ENCODE data around the gene RBP3.

Gene RBP3

GRCh38 chr10:47369251-47369894 lies 21.2 kb downstream of the RBP3 start:
- H3K9me3 ChIP-seq (replicated peaks; ENCODE audit: insufficient read depth, low read length), result no peaks in the 10 kb centered on the region
- TF ChIP-seq EZH2phosphoT487 (IDR thresholded peaks at IDR 0.05; ENCODE audit: low read length) (no peak), CTCF (IDR thresholded peaks at IDR 0.05; ENCODE audit: low read length) (no peak), EZH2 (optimal IDR thresholded peaks at IDR 0.05; ENCODE audit: low read depth, low read length) (no peak)
- no peaks in the 10 kb centered on the region for H3K9me2 ChIP-seq (replicated peaks; ENCODE audit: insufficient read depth, low read length)
- no peak overlapping the region for H3K9ac ChIP-seq (ENCODE audit: low read length)
- no peaks in the 10 kb centered on the region for H3K79me2 ChIP-seq (ENCODE audit: low read length)
- no peak overlapping the region for H3K4me2 ChIP-seq (ENCODE audit: low read depth, low read length)
- peaks cover 78% of the 10 kb centered on the region for H3K27me3 ChIP-seq (replicated peaks; ENCODE audit: insufficient read depth, low read length)
- no peak for DNase-seq
- no peak overlapping the region for H3K27ac ChIP-seq (ENCODE audit: low read length)
- H2AFZ ChIP-seq (ENCODE audit: low read length), result no peak overlapping the region
- no peaks in the 10 kb centered on the region for H3F3A ChIP-seq (ENCODE audit: insufficient read depth, low read length)
- no peaks in the 10 kb centered on the region for H3K4me1 ChIP-seq (ENCODE audit: low read length)
- no peaks in the 10 kb centered on the region for H3K36me3 ChIP-seq (replicated peaks; ENCODE audit: insufficient read depth, low read length)
- no peak overlapping the region for H3K4me3 ChIP-seq (ENCODE audit: low read length)
- no peaks in the 10 kb centered on the region; the same call in 1 of the 2 replicates for H4K20me1 ChIP-seq (ENCODE audit: insufficient read depth, low read length)

- DNase-seq, result no peak
- H3K4me1 ChIP-seq (ENCODE audit: low read length), result no peaks in the 10 kb centered on the region
- no peak overlapping the region for H3K4me2 ChIP-seq (ENCODE audit: low read depth, low read length)
- no peaks in the 10 kb centered on the region for H3K9me3 ChIP-seq (replicated peaks; ENCODE audit: insufficient read depth, low read length)
- no peaks in the 10 kb centered on the region for H3K36me3 ChIP-seq (replicated peaks; ENCODE audit: insufficient read depth, low read length)
- H3K4me3 ChIP-seq (ENCODE audit: low read length), result no peak overlapping the region
- H4K20me1 ChIP-seq (ENCODE audit: insufficient read depth, low read length), result no peaks in the 10 kb centered on the region; the same call in 1 of the 2 replicates
- no peaks in the 10 kb centered on the region for H3K79me2 ChIP-seq (ENCODE audit: low read length)
- H3K9ac ChIP-seq (ENCODE audit: low read length), result no peak overlapping the region
- no peak overlapping the region for H3K27ac ChIP-seq (ENCODE audit: low read length)
- H3K27me3 ChIP-seq (replicated peaks; ENCODE audit: insufficient read depth, low read length), result peaks cover 79% of the 10 kb centered on the region
- no peak overlapping the region for H2AFZ ChIP-seq (ENCODE audit: low read length)
- H3F3A ChIP-seq (ENCODE audit: insufficient read depth, low read length), result no peaks in the 10 kb centered on the region
- no peaks in the 10 kb centered on the region for H3K9me2 ChIP-seq (replicated peaks; ENCODE audit: insufficient read depth, low read length)
- TF ChIP-seq EZH2phosphoT487 (IDR thresholded peaks at IDR 0.05; ENCODE audit: low read length), result no peak
- TF ChIP-seq EZH2 (optimal IDR thresholded peaks at IDR 0.05; ENCODE audit: low read depth, low read length), result no peak
- TF ChIP-seq CTCF (IDR thresholded peaks at IDR 0.05; ENCODE audit: low read length), result no peak
These were observed 22.0 kb downstream of the RBP3 start for GRCh38 chr10:47370015-47370767.

GRCh38 chr10:47370878-47371277 lies 22.7 kb downstream of the RBP3 start:
- H3K79me2 ChIP-seq (ENCODE audit: low read length), result no peaks in the 10 kb centered on the region
- H3K4me2 ChIP-seq (ENCODE audit: low read depth, low read length), result no peak overlapping the region
- peaks cover 79% of the 10 kb centered on the region for H3K27me3 ChIP-seq (replicated peaks; ENCODE audit: insufficient read depth, low read length)
- TF ChIP-seq EZH2 (optimal IDR thresholded peaks at IDR 0.05; ENCODE audit: low read depth, low read length) (no peak), EZH2phosphoT487 (IDR thresholded peaks at IDR 0.05; ENCODE audit: low read length) (no peak), CTCF (IDR thresholded peaks at IDR 0.05; ENCODE audit: low read length) (no peak)
- H3K9me2 ChIP-seq (replicated peaks; ENCODE audit: insufficient read depth, low read length), result no peaks in the 10 kb centered on the region
- H3K9ac ChIP-seq (ENCODE audit: low read length), result no peak overlapping the region
- no peak overlapping the region for H3K27ac ChIP-seq (ENCODE audit: low read length)
- H3K4me1 ChIP-seq (ENCODE audit: low read length), result no peaks in the 10 kb centered on the region
- no peaks in the 10 kb centered on the region for H3F3A ChIP-seq (ENCODE audit: insufficient read depth, low read length)
- DNase-seq, result no peak
- no peaks in the 10 kb centered on the region for H3K36me3 ChIP-seq (replicated peaks; ENCODE audit: insufficient read depth, low read length)
- H3K4me3 ChIP-seq (ENCODE audit: low read length), result no peak overlapping the region
- no peaks in the 10 kb centered on the region; the same call in 1 of the 2 replicates for H4K20me1 ChIP-seq (ENCODE audit: insufficient read depth, low read length)
- no peaks in the 10 kb centered on the region for H3K9me3 ChIP-seq (replicated peaks; ENCODE audit: insufficient read depth, low read length)
- no peak overlapping the region for H2AFZ ChIP-seq (ENCODE audit: low read length)
